CD4-positive, alpha-beta T cell treated with Interferon alpha-2 for 1 hour (primary cell): ENCODE data around the gene CACNA1D.
"Not testable (repeated sequence)": the region's sequence is repeated elsewhere in the genome, so short reads cannot be mapped to it uniquely, and the experiment has no call there.

Source experiments
- DNase-seq, 2 donors: peaks; one replicate each; pipeline ENCODE4 v3.0.0-alpha.2; 2020 to 2022

CACNA1D gene

GRCh38 chr3:53530205-53530604, 35.8 kb downstream of the CACNA1D start:
- DNase-seq = no peak

DNA sequence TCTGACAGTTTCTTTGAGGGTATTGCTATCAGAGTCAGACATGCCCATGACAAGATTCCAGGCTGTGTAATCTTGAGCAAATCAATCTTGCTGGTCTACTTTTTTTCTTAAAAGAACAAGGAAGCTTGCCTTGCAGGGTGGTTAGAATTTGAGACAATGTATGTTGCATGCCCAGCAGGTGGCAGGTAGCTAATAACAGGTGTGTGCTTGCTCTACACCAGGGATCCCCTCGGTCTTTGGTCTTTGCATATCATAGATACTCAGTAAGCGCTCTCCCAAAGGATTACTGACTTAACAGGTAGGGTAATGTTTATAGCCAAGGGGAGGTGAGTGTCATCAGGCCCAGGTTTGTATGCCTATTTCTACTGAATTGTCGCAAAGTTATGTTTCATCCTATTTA, 37.3 kb downstream of the CACNA1D start:
- DNase-seq = no peak

DNA sequence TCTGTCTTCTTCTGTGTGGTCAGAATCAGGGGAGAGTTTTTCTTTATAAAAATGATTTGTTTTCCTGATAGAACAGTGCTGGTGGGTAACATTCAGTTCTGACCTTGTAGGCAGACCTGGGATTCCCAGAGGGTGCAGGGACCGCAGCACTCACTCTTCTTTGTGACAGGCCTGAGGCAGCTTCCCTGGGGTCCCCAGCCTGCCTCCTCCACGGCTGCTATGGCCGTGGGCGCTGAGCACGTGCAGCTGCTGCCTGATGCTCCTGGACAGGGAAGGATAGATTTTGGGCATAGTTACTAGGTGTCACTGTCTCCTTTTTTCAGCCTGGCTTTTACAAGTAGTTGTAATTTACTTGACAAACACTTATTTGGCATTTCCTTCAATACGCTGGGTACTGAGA, 39.1 kb downstream of the CACNA1D start:
- DNase-seq = no peak

GRCh38 chr3:53534216-53534615, 39.8 kb downstream of the CACNA1D start:
- DNase-seq = no peak

- no peak for DNase-seq
Observed at GRCh38 chr3:53534676-53535400, 40.4 kb downstream of the CACNA1D start.

GRCh38 chr3:53536282-53536681, 41.9 kb downstream of the CACNA1D start:
- DNase-seq = no peak

DNA sequence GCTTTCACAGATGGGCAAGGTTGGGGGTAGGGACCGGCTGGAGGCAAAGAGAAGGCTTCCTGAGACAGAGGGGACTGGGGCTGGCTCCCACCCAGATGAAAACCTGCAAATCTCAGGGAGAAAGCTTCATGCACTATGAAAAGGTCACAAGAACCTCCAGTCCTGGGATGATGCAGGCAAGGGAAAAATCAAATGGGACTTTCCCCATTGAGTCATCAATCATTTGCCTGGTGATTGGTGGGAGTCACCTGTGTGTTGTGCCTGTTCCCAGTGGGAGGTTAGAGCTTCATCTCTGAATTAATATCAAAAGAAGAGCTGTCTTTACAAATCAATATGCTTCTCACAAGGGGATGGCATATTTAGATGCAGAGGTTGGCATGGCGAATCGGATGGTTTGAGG, 49.9 kb downstream of the CACNA1D start:
- no peak for DNase-seq

DNA sequence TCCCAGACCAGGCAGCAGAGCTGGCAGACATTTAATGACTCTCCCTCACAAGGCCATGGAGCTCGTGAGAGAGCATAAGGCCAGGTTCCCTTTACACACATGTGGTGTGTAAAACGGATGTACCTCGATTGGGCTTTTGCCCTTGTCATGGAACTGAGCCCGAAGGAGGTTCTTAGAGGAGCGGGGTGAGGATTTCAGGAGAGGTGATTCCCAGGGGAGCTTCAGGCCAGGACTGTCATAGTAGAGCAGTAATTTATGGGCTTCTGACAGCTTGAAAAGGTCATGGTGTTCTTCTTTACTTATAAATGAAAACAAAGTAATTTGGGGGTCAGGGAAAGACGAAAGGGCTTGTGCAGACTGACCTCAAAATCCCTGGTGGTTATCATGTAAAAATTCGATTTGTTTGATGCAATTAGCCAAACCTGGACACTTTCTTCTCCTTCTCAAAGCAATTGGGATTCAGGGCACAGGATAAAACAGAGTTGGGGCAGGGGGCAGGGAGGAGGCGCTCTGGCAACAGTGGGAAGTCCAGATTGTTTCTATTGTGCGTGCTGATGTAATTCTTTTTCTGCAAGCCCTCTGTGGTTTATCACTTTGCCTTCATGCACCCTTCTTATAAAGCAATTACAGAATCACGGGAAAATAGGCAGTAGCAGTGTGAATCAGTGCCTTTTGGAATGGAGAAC, 51.0 kb downstream of the CACNA1D start:
- DNase-seq = no peak

- DNase-seq = no peak
Observed at GRCh38 chr3:53545996-53546359, 51.6 kb downstream of the CACNA1D start.

DNA sequence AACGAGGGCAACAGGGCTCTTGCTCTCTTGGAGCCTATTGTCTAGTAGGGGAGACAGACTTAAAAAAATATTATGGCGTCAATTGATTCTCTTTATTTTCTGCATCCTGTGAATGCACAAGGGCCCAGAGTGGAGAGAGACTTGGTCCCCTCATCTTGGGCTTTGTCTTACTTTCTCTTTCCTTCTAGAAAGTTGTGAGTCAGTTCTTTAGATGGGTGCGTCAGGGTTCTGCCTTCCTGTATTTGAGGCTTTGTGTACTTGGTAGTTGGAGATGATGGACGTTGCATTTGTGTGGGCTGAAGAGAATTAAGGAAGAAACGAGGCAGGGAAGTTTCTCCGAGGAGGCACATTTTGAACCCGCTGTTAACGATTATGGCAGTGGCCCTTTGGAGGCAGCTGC, 52.9 kb downstream of the CACNA1D start:
- DNase-seq = no peak

DNA sequence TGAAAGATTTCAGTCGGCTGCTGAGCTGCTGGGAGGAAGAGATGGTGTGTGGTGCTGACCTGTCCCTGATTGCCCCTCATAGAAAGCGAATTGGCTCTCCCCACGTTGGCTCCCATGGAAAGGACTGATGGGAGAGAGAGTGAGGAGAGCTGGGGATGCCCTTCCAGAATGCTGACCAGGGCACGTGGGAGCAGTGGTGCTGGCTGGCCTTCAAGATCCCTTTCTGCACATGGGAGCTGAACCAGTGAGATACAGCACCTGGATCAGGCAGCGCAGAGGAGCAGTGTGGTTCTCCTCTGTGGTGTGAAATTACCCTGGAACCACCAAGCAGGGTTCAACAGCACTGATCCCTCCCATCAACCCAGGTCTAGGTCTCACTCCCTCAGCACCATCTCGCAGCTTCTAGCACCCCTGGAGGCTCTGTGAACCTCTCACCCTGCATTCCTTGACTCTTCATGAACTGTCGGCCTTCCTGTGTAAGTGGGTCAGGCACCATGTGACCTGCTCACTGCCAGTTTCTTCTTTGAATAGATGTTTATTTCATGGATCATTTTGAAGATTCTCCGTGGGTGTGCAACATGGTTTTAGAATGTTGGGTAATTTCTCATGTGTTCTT, 55.7 kb downstream of the CACNA1D start:
- no peak for DNase-seq

DNA sequence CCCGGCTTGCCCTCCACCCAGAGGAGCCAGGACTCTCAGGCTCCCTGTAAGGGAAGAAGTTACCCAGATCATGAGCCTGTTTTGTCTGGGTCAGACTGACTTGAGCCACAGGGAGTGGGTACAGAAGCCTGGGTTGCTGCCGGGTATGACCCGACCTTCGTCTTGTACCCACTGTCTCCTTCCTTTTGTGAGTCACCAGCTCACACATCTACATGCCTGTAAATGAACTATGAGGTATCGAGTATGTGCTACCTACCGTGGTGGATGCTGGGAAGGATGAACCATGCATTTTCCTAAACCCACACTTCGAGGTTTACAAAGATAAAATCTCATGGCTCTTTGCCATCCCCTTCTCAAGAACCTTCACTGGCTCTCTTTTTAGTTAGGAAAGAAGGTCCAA, 56.9 kb downstream of the CACNA1D start:
- no peak for DNase-seq

DNA sequence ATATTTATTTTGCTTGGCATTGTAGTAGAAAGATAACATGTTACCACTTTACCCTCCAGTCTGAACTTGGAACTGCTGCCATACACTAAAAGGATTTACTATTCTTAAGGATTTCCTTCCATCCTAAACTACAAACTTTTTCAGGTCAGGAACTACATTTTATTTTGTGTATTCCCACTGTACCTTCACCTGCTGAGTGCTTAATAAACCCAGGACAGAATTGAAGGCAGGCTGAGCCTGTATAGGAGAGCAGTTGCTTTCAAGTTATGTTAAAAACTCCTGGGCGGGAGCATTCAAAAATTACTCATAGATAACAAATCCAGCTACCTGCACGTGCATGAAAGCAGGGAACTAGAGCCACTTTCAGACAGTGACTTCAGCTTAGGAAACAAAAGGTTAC, 58.3 kb downstream of the CACNA1D start:
- no peak for DNase-seq

DNA sequence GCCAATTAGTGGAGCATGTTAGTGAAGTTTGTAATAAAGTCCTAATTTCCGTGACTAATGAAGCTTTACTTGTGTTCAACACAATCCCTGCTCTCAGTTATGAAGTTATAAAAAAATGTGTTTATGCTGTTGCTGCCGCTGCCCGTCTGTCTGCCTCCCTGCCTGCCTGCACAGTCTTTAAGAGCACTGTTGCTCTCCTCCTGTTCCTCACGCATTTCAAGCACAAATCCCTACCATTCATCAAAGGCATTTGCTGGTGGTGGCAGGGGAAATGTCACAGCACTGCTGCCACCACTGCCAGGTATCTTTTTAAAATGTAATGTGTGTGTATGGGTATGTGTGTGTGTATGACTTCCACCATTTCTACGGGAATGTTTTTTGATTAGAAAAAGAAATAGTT, 58.8 kb downstream of the CACNA1D start:
- DNase-seq = no peak

DNA sequence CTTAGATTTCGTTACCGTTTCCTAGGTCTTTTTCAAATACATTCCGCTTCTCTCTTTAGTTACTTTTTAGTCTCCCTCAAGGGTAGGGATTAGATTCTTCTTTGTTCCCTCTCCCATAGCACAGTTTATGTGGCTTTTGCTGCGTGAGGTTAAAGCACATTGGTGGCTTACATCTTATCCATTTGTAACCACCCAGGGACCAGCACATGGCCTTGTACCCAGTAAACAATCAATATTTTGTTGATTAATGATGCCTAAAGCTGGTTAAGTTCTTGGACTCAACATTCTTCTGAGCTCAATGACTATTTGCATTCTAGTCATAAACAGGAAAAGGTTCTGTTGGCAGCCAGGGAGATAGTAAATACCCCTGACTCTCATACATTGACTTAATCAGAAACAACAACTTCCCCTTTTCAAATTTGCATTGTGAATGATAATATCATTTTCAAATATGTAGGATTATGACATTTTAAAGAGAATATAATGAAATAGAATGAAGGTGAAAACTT, 60.2 kb downstream of the CACNA1D start:
- DNase-seq = no peak

GRCh38 chr3:53555068-53555588, 60.7 kb downstream of the CACNA1D start:
- no peak for DNase-seq

DNA sequence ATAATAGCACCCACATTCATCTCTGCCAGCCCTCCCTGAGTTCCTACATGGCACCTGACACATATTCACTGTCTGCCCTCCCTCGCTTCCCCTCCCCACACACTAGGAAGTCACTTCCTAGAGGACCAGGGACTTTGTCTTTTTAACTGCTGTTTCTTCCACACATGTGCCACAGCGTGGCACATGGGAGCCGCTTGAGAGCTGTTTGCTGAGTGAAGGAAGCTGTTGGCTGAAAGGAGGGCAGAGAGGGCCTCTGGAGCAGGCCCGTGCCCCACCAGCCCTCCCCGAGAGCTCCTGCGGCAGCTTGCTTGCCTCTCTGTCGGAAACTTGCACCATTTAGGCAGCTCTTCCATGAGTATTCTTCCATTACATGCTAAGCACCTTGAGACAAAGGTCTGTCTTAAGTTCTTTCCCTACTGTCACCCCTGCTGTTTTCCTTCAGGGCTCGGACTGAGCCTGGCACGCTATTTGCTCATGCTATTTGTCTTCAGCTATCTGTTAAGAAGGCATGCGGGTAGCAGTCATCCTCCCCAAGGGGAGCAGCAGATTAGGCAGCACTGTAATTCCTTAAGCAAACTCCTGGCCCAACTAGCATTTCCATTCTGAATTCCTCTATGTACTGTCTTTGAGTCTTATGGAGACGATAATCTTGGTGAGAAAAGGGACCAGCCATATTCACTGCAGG, 72.2 kb downstream of the CACNA1D start:
- DNase-seq = no peak

DNA sequence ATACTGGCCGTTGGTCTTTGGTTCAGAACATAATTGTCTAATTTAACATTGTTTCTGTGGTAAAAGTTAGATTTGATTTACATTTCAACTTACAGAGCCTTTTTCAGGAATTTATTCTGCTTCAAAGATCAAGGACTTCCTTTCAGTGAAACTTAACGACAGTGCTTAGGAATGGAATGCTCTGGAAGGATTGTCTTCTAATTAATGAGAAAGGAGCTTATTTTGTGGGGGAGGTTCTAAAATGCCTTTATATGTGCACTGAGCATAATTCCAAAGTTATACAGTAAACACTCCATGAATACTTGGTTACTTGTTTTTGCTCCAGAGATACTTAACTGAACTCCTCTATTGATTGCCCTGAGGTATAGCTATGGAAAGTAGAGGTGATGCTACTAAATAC, 75.7 kb downstream of the CACNA1D start:
- DNase-seq = no peak

DNA sequence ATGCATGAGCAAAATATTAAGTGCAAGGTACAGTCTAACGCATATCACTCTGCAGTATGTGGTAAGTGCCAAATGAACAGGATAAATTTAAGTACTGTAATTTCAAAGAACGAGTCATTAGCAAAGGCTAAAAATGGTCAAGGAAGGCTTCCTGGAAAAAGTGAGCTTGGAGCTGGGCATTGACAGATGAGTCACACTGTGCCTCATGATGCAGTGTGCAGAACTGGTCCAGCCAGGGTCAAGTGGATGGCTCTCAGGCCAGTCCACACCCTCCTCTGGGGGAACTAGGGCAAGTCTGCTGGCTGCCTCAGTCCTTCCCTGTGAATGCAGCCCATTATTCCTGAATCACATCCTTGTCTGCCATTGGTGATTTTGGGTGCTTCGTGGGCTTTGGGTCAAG, 76.3 kb downstream of the CACNA1D start:
- DNase-seq = no peak

DNA sequence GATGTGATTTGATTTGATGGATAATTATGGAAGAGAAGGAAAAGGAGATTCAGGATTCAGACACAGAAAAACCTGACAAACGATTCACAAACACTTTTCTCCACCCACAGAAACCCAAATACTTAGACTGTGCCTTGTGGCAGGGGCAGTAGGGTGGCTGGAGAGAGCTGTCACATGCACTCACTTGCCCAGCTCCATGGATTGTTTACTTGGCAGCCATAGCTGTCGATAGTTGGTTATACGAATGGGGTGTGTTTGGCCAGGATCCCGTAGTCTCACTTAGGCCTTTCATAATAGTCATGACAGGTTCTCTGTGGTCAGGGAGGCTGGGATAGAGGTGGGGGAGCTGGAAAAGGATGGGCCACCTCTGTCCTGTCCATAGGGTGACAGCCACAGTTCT, 76.9 kb downstream of the CACNA1D start:
- no peak for DNase-seq

- not testable (repeated sequence) for DNase-seq
Observed at GRCh38 chr3:53572184-53572583, 77.8 kb downstream of the CACNA1D start.

DNA sequence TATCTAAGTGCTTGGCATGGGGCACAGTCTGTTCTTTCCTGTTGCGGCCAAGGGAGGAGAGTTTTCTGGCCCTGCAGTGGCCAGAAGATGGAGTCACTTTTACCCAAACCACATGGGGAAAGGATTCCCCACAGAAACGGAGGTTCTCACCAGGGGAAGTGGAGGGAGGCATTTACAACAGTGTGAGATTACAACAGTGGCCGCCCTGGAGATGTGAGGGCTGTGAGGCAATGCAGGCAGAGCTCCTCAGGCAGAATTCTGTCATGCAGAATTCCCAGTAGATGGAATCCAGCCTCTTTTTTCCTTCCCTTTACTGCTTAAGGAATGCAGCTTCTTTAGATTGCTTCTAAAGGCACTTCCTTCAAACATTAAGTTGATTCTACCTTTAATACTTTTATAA, 83.1 kb downstream of the CACNA1D start:
- no peak for DNase-seq

GRCh38 chr3:53579636-53580035, 85.2 kb downstream of the CACNA1D start:
- DNase-seq = no peak
